Activated CD4-positive, alpha-beta T cell treated with anti-CD3 and anti-CD28 coated beads, Interleukin-2, amount 10 ng/mL, durations not matched to agents 7 days and 5 days (primary cell): ENCODE data around the gene HIGD1A. TPM values are rescaled to one million over a fixed set of nuclear protein-coding genes. Genes with fewer than 3 reads are reported as not detected.

ENCODE experiments used
- CTCF ChIA-PET: fragments of 350-600 bp; sonication (Branson Sonifier 250); formaldehyde crosslinking; loops from one replicate; lab custom pipeline; 2021; ENCODE audit warnings: antibody characterized with exemption; lab: Charles Lee
- POLR2A ChIA-PET: fragments of 350-600 bp; sonication (Branson Sonifier 250); formaldehyde crosslinking; loops from one replicate; lab custom pipeline; 2021; ENCODE audit warnings: antibody characterized with exemption; lab: Charles Lee
- DNase-seq: peaks from one replicate; pipeline ENCODE4 v3.0.0-alpha.2; 2020
- H3K27ac Mint-ChIP-seq: one replicate; pipeline ENCODE4 v1.8.0; 2021; ENCODE audit warnings: mild to moderate bottlenecking, moderate library complexity, mixed read lengths
- H3K27me3 Mint-ChIP-seq: one replicate; pipeline ENCODE4 v1.8.0; 2021; ENCODE audit warnings: mixed read lengths
- H3K36me3 Mint-ChIP-seq: one replicate; pipeline ENCODE4 v1.8.0; 2021; ENCODE audit warnings: low read depth, mixed read lengths
- H3K4me1 Mint-ChIP-seq: one replicate; pipeline ENCODE4 v1.8.0; 2021; ENCODE audit warnings: mixed read lengths
- H3K4me3 Mint-ChIP-seq: one replicate; pipeline ENCODE4 v1.8.0; 2021; ENCODE audit warnings: mild to moderate bottlenecking, moderate library complexity, mixed read lengths
- H3K9me3 Mint-ChIP-seq: one replicate; pipeline ENCODE4 v1.8.0; 2021; ENCODE audit warnings: mixed read lengths
- total RNA-seq, 2 experiments: library from RNA; stranded (reverse); gene quantifications; one replicate each; pipeline ENCODE4 v1.2.3, GENCODE V29; 2021

HIGD1A gene
- total RNA-seq, 2 experiments from 2014 or later, result 51.6 to 72.1 TPM

- no peaks in the 10 kb centered on the region for H3K9me3 Mint-ChIP-seq
- no peak for DNase-seq
- POLR2A ChIA-PET, result interaction anchor here (0.6 kb wide), 1 partner anchor 12 kb away, joined by 11 read pairs; no protein-coding TSS in a partner anchor
Observed at GRCh38 chr3:42758126-42758525, 46.2 kb downstream of the HIGD1A start.

GRCh38 chr3:42756681-42757213 lies 47.5 kb downstream of the HIGD1A start:
- Mint-ChIP-seq H3K4me1 (peaks cover 6% of the 10 kb centered on the region), H3K36me3 (no peaks in the 10 kb centered on the region), H3K9me3 (no peaks in the 10 kb centered on the region), H3K27ac (no peak overlapping the region), H3K27me3 (peaks cover 9% of the 10 kb centered on the region), H3K4me3 (no peak overlapping the region)
- ChIA-PET POLR2A (no interaction called here), CTCF (interaction anchor here (0.6 to 4.0 kb wide), 3 partner anchors 10 to 119 kb away, joined by 3 to 28 read pairs (median 3); no protein-coding TSS in a partner anchor)
- DNase-seq, result no peak

More at GRCh38 chr3:42758126-42758525, 46.2 kb downstream of the HIGD1A start:
- H3K4me1 Mint-ChIP-seq, result peaks cover 6% of the 10 kb centered on the region
- no peak overlapping the region for H3K27ac Mint-ChIP-seq
- H3K4me3 Mint-ChIP-seq, result no peak overlapping the region
- H3K36me3 Mint-ChIP-seq, result no peaks in the 10 kb centered on the region
- CTCF ChIA-PET, result interaction anchor here (1.1 to 4.0 kb wide), 3 partner anchors 9 to 13 kb away, joined by 3 to 28 read pairs (median 4); no protein-coding TSS in a partner anchor
- H3K27me3 Mint-ChIP-seq, result peaks cover 9% of the 10 kb centered on the region

GRCh38 chr3:42755681-42756578 lies 48.4 kb downstream of the HIGD1A start:
- ChIA-PET CTCF (interaction anchor here (0.8 to 4.0 kb wide), 3 partner anchors 10 to 28 kb away, joined by 3 to 28 read pairs (median 4); no protein-coding TSS in a partner anchor), POLR2A (no interaction called here)
- H3K4me1 Mint-ChIP-seq, result peaks cover 6% of the 10 kb centered on the region
- DNase-seq, result peak; percentile 44
- H3K4me3 Mint-ChIP-seq, result no peak overlapping the region
- H3K27me3 Mint-ChIP-seq, result peaks cover 9% of the 10 kb centered on the region
- no peak overlapping the region for H3K27ac Mint-ChIP-seq
- H3K9me3 Mint-ChIP-seq, result no peaks in the 10 kb centered on the region
- H3K36me3 Mint-ChIP-seq, result no peaks in the 10 kb centered on the region

DNA sequence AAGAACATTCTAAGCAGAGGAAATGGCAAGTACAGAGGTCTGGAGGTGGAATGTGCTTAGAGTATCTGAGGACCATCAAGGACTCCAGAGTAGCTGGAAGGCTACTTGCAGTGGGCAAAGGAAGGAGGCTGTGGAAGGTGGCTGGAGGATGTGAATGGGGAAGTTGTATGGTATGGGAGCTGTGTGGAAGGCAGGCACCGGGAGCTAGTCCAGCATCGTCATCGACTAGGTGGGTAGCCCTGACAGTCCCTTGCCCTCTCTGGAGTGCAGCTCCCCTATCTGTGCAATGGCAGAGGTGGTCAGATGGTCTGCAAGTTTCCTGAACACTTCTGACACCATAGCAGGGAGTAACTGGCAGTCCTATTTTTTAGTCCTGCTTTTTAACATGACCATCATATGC lies 50.5 kb downstream of the HIGD1A start:
- Mint-ChIP-seq H3K27ac (no peak overlapping the region), H3K9me3 (no peaks in the 10 kb centered on the region), H3K4me1 (peaks cover 19% of the 10 kb centered on the region), H3K27me3 (peaks cover 7% of the 10 kb centered on the region), H3K36me3 (peaks cover 2% of the 10 kb centered on the region), H3K4me3 (no peak overlapping the region)
- no peak for DNase-seq
- ChIA-PET POLR2A (no interaction called here), CTCF (interaction anchor here (0.6 kb wide), 1 partner anchor 15 kb away, joined by 4 read pairs; no protein-coding TSS in a partner anchor)

DNA sequence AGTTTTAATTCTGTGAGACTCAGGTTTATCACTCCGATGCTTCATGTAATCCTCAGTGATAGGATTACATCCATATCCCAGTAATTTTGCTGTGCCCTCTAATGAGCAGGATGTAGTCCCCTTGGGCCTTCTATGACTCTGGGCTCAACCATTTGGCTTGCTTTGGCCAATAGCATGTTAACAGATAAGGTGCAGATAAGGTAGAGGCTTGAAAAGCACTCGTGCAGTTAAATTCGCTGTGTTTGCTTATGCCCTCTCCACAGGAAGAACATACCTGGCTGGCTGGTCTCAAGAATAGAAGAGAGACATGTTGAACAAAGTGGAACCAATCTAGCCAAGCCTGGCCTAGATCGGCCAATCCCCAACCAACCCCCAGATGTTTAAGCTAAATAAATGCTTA lies 51.3 kb downstream of the HIGD1A start:
- CTCF ChIA-PET, result interaction anchor here (0.6 kb wide), 1 partner anchor 15 kb away, joined by 4 read pairs; no protein-coding TSS in a partner anchor
- Mint-ChIP-seq H3K4me3 (no peak overlapping the region), H3K9me3 (no peaks in the 10 kb centered on the region), H3K27me3 (no peaks in the 10 kb centered on the region), H3K36me3 (peaks cover 2% of the 10 kb centered on the region), H3K27ac (no peak overlapping the region), H3K4me1 (peaks cover 26% of the 10 kb centered on the region)
- DNase-seq, result no peak
- POLR2A ChIA-PET, result no interaction called here

DNA sequence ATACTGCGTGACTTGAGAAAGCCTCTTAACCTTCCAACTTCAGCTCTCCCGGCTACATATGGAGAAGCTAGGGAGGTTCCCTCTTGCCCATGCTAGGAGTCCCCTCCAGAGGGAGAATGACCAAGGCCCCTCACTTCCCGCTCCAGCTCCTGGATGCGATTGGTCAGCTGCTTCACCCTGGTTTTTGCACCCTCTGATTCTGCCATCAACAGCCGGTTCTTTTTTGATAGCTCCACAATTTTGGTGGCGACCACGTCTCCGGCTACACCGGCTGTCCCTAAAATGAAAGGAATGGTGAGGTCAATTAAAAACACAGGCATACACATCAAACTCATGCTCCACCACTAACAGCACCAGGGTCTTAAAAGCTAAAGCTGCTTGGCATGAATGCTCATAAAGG lies 51.8 kb downstream of the HIGD1A start:
- no peaks in the 10 kb centered on the region for H3K27me3 Mint-ChIP-seq
- no peak overlapping the region for H3K4me3 Mint-ChIP-seq
- peaks cover 31% of the 10 kb centered on the region for H3K4me1 Mint-ChIP-seq
- POLR2A ChIA-PET, result no interaction called here
- H3K9me3 Mint-ChIP-seq, result no peaks in the 10 kb centered on the region
- peaks cover 2% of the 10 kb centered on the region for H3K36me3 Mint-ChIP-seq
- CTCF ChIA-PET, result interaction anchor here (1.1 kb wide), 2 partner anchors 13 to 23 kb away, joined by 3 read pairs; no protein-coding TSS in a partner anchor
- DNase-seq, result no peak
- H3K27ac Mint-ChIP-seq, result no peak overlapping the region

- Mint-ChIP-seq H3K27ac (no peak overlapping the region), H3K36me3 (peaks cover 2% of the 10 kb centered on the region), H3K9me3 (no peaks in the 10 kb centered on the region), H3K27me3 (no peaks in the 10 kb centered on the region), H3K4me1 (peaks cover 40% of the 10 kb centered on the region), H3K4me3 (no peak overlapping the region)
- ChIA-PET POLR2A (no interaction called here), CTCF (interaction anchor here (1.1 kb wide), 2 partner anchors 12 to 22 kb away, joined by 3 read pairs; no protein-coding TSS in a partner anchor)
- no peak for DNase-seq
Observed at GRCh38 chr3:42751609-42752008, 52.7 kb downstream of the HIGD1A start.

DNA sequence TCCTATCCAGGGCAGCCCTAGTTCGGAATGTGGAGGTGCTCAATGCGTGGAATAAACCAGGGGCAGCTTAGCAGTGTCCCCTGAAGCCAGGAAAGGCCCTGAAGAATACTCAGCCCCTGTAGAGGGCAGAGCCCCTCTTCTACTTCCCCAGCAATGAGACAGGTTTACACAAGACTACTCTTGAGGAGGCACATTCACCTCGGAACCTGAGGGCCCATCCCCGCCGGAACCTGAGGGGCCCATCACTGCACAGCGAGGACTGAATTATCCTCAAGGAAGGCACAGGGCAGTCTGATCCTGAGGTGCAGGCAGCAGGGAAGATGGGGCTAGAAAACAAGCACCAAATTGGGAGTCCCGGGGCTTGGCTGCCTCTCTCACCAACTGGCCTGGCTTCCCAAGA lies 53.5 kb downstream of the HIGD1A start:
- CTCF ChIA-PET, result interaction anchor here (1.2 kb wide), 1 partner anchor 11 kb away, joined by 3 read pairs; no protein-coding TSS in a partner anchor
- no peak overlapping the region for H3K27ac Mint-ChIP-seq
- DNase-seq, result no peak
- H3K36me3 Mint-ChIP-seq, result peaks cover 2% of the 10 kb centered on the region
- no peaks in the 10 kb centered on the region for H3K27me3 Mint-ChIP-seq
- POLR2A ChIA-PET, result no interaction called here
- H3K9me3 Mint-ChIP-seq, result no peaks in the 10 kb centered on the region
- no peak overlapping the region for H3K4me3 Mint-ChIP-seq
- peaks cover 45% of the 10 kb centered on the region for H3K4me1 Mint-ChIP-seq

DNA sequence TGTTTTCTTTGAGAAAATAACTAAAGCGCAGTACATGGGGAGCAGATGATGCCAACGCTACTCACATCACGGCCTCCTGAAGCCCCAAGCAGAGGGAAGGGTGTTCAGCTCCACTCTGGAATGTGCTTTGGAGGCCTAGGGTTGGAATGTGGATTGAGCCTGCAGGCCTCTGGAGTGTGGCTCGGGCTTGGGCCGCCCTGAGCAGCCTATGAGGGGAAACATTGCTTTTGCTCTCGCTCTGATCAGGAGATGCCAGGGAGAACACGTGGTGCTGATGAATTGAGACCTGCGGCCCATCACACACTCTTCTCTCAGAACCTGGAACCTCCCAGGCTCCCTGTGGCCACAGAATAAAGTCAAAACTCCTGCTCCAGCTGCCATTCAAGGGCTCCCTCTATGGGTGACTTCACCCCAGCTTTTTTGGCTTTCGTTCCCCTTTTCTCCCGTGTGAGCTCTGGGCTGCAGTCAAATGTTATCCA lies 54.5 kb downstream of the HIGD1A start:
- ChIA-PET POLR2A (no interaction called here), CTCF (interaction anchor here (1.2 kb wide), 1 partner anchor 12 kb away, joined by 3 read pairs; no protein-coding TSS in a partner anchor)
- Mint-ChIP-seq H3K4me1 (peaks cover 46% of the 10 kb centered on the region), H3K27me3 (no peaks in the 10 kb centered on the region), H3K27ac (peak overlapping the region; percentile 58), H3K36me3 (peaks cover 2% of the 10 kb centered on the region), H3K9me3 (no peaks in the 10 kb centered on the region), H3K4me3 (no peak overlapping the region)
- peak; percentile 22 for DNase-seq

- no peak overlapping the region for H3K4me3 Mint-ChIP-seq
- peaks cover 2% of the 10 kb centered on the region for H3K36me3 Mint-ChIP-seq
- H3K27me3 Mint-ChIP-seq, result no peaks in the 10 kb centered on the region
- DNase-seq, result no peak
- POLR2A ChIA-PET, result no interaction called here
- no peaks in the 10 kb centered on the region for H3K9me3 Mint-ChIP-seq
- peak overlapping the region; percentile 76 for H3K27ac Mint-ChIP-seq
- CTCF ChIA-PET, result no interaction called here
- H3K4me1 Mint-ChIP-seq, result peaks cover 50% of the 10 kb centered on the region
Observed at GRCh38 chr3:42749025-42749752, 55.1 kb downstream of the HIGD1A start.

GRCh38 chr3:42747581-42747980 lies 56.7 kb downstream of the HIGD1A start:
- peak overlapping the region; percentile 84 for H3K27ac Mint-ChIP-seq
- POLR2A ChIA-PET, result no interaction called here
- CTCF ChIA-PET, result interaction anchor here (0.6 to 4.2 kb wide), 3 partner anchors 9 to 426 kb away, joined by 3 to 28 read pairs (median 3); partner anchors contain the start of gene VIPR1
- H3K4me3 Mint-ChIP-seq, result peak overlapping the region; percentile 56
- H3K27me3 Mint-ChIP-seq, result no peaks in the 10 kb centered on the region
- peaks cover 2% of the 10 kb centered on the region for H3K36me3 Mint-ChIP-seq
- H3K4me1 Mint-ChIP-seq, result peaks cover 55% of the 10 kb centered on the region
- DNase-seq, result peak; percentile 62
- no peaks in the 10 kb centered on the region for H3K9me3 Mint-ChIP-seq
